Thymus (tissue), 11 donors: ENCODE data around the gene TCEA3. TPM values are rescaled to one million over a fixed set of nuclear protein-coding genes. Genes with fewer than 3 reads are reported as not detected.

Experiments used
- DNase-seq, 9 donors: peaks; one replicate each; pipeline ENCODE4 v3.0.0-alpha.2; 2013; ENCODE audit warnings: low spot score in 9 of 9, low read depth in 6 of 9, missing footprints in 1 of 9
- H3K27ac ChIP-seq, 2 donors: one replicate each; pipeline ENCODE4 v1.5.1; 2013; ENCODE audit warnings: control low read depth in 1 of 2, low read depth in 1 of 2, low read length in 1 of 2, mild to moderate bottlenecking in 1 of 2, moderate library complexity in 1 of 2
- H3K27me3 ChIP-seq, 2 donors: one replicate each; pipeline ENCODE4 v1.5.1; 2013; ENCODE audit warnings: low read length in 1 of 2; ENCODE audit not compliant: control insufficient read depth in 2 of 2, insufficient read depth in 1 of 2
- H3K36me3 ChIP-seq, 2 donors: one replicate each; pipeline ENCODE4 v1.5.1; 2013; ENCODE audit warnings: low read length in 1 of 2, mild to moderate bottlenecking in 1 of 2, moderate library complexity in 1 of 2; ENCODE audit not compliant: control insufficient read depth in 2 of 2, insufficient read depth in 2 of 2
- H3K4me1 ChIP-seq, 2 donors: one replicate each; pipeline ENCODE4 v1.5.1; 2013; ENCODE audit warnings: low read length in 2 of 2; ENCODE audit not compliant: control insufficient read depth in 2 of 2, insufficient read depth in 2 of 2
- H3K4me3 ChIP-seq, 2 donors: one replicate each; pipeline ENCODE4 v1.5.1; 2013; ENCODE audit warnings: low read length in 2 of 2, control low read depth in 1 of 2, mild to moderate bottlenecking in 1 of 2
- H3K9me3 ChIP-seq, 2 donors: one replicate each; pipeline ENCODE4 v1.5.1; 2013; ENCODE audit warnings: low read length in 1 of 2, mild to moderate bottlenecking in 1 of 2; ENCODE audit not compliant: control insufficient read depth in 2 of 2, insufficient read depth in 1 of 2
- WGBS: extraction: QIAGEN DNeasy Blood & Tissue Kit; methylation state at CpG from one replicate; pipeline ENCODE4 v1.1.7; 2013; 5-methylcytosine and 5-hydroxymethylcytosine counted together
- polyA plus RNA-seq: library from polyadenylated mRNA; stranded (reverse); fragments of 200-250 nt; gene quantifications from one replicate; pipeline ENCODE4 v1.2.3, GENCODE V29; 2013
- total RNA-seq: library from RNA; stranded (reverse); fragments of 120-200 nt; gene quantifications from one replicate; pipeline ENCODE4 v1.2.4, GENCODE V29; 2013
- donor health status: healthy.

TCEA3 gene
- total and polyA plus RNA-seq, 2 donors: 3.0 to 5.5 TPM

- no peak overlapping the region for H3K4me3 ChIP-seq
- 93% methylated on average over 4 of the region's 4 CpGs for WGBS
- peaks cover 0 to 7% of the 10 kb centered on the region in 2 donors for H3K27me3 ChIP-seq
- no peaks in the 10 kb centered on the region for H3K9me3 ChIP-seq
- no peaks in the 10 kb centered on the region for H3K36me3 ChIP-seq
- H3K4me1 ChIP-seq: peaks cover 7 to 9% of the 10 kb centered on the region in 2 donors
- no peak overlapping the region for H3K27ac ChIP-seq
- no peak for DNase-seq
These were observed 25.4 kb upstream of the TCEA3 start for GRCh38 chr1:23449958-23450357.

- no peak overlapping the region for H3K27ac ChIP-seq
These were observed 24.8 kb upstream of the TCEA3 start for GRCh38 chr1:23449306-23449705.

DNA sequence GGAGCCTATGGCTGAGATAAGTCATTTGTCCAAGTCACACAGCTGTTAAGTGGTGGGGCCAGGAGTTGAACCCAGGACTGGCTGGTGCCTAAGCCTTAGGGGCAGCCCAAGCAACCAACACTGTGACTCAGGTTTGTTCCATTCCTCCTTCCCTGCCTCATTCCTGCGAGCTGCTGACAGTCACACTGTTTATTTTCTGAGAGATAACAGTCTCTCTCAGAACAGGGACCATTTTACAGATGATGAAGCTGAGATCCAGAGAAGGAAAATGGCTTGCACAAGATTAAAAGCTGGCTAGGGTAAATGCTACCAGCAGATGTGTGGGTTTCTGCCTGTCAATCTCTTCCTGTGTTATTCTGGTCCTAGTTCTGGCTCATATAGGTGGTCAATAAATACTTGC lies 24.3 kb upstream of the TCEA3 start:
- Histone ChIP-seq H3K27ac (no peak overlapping the region), H3K27me3 (peaks cover 0 to 7% of the 10 kb centered on the region in 2 donors), H3K9me3 (no peaks in the 10 kb centered on the region), H3K4me3 (no peak overlapping the region), H3K36me3 (no peaks in the 10 kb centered on the region), H3K4me1 (peaks cover 7 to 9% of the 10 kb centered on the region in 2 donors)
- WGBS: 100% methylated on average over 1 of the region's 1 CpG
- DNase-seq: no peak

More at GRCh38 chr1:23449306-23449705, 24.8 kb upstream of the TCEA3 start:
- 94% methylated on average over 6 of the region's 6 CpGs for WGBS
- Histone ChIP-seq H3K36me3 (no peaks in the 10 kb centered on the region), H3K4me1 (peaks cover 7 to 9% of the 10 kb centered on the region in 2 donors), H3K9me3 (no peaks in the 10 kb centered on the region), H3K27me3 (peaks cover 0 to 7% of the 10 kb centered on the region in 2 donors), H3K4me3 (no peak overlapping the region)
- no peak for DNase-seq

GRCh38 chr1:23446661-23447310 lies 22.2 kb upstream of the TCEA3 start:
- no peaks in the 10 kb centered on the region for H3K9me3 ChIP-seq
- WGBS: 97% methylated on average over 8 of the region's 8 CpGs
- H3K4me3 ChIP-seq: no peak overlapping the region
- peaks cover 0 to 6% of the 10 kb centered on the region in 2 donors for H3K27me3 ChIP-seq
- H3K36me3 ChIP-seq: no peaks in the 10 kb centered on the region
- H3K27ac ChIP-seq: no peak overlapping the region
- DNase-seq: no peak
- peaks cover 2 to 4% of the 10 kb centered on the region in 2 donors for H3K4me1 ChIP-seq

DNA sequence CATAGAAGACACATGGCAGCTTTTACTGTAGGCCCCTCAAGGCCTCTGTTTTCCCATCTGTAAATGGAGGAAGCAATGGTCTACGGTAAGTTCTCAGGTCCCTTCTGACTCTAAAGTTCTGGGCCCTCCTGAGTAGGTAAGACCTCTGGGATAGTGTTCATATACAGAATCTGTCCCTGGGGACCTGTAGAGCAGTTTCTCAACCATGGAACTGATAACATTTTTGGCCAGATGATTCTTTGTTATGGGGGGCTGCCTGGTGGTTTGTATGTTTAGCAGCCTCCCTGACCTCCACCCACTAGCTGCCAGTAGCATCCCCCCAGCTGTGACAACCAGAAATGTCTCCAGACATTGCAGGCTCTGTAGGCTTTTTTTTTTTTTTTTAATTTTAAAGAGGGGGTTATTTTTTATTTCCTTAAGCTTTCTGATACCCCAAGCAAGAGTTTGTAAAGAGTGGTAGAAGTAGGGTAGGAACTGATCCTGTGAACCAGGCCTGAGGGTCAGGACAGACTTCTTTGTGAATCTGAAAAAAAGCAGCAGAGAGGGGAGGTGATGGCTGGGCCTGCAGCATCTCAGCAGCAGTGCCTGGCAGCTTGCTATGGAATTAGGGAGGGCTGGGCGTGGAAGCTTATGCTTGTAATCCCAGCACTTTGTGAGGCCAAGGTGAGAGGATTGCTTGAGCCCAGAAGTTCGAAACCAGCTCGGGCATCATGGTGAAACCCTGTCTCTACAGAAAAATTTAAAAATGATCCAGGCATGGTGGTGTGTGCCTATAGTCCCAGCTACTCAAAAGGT lies 20.2 kb upstream of the TCEA3 start:
- H3K27ac ChIP-seq: no peak overlapping the region
- no peaks in the 10 kb centered on the region for H3K36me3 ChIP-seq
- 95% methylated on average over 4 of the region's 4 CpGs for WGBS
- no peak overlapping the region for H3K4me3 ChIP-seq
- H3K27me3 ChIP-seq: peaks cover 0 to 6% of the 10 kb centered on the region in 2 donors
- DNase-seq: no peak
- H3K4me1 ChIP-seq: no peaks in the 10 kb centered on the region
- H3K9me3 ChIP-seq: no peaks in the 10 kb centered on the region

GRCh38 chr1:23444104-23444533 lies 19.6 kb upstream of the TCEA3 start:
- Histone ChIP-seq H3K4me1 (no peaks in the 10 kb centered on the region), H3K9me3 (no peaks in the 10 kb centered on the region), H3K27me3 (peaks cover 0 to 5% of the 10 kb centered on the region in 2 donors), H3K27ac (no peak overlapping the region), H3K36me3 (no peaks in the 10 kb centered on the region), H3K4me3 (no peak overlapping the region)
- 93% methylated on average over 4 of the region's 4 CpGs for WGBS
- no peak for DNase-seq

DNA sequence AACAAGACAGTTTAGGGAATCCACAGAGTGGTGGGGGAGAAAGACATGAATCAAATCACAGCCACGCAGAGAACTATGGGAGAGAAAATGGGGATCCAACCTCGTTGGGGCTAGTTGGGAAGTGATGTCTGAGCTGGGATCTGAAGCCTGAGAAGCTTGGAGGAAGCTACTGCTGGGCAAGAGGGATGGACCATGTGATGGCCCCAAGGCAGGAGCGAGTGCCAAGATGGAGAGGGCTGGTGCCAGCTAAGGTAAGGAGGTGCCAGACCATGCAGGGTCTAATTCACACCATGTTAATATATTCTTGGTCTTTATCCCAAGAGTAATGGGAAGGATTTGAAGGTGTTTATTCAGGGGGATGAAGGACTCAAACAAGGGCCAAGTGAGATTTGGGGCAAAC lies 18.2 kb upstream of the TCEA3 start:
- no peaks in the 10 kb centered on the region for H3K4me1 ChIP-seq
- WGBS: 92% methylated on average over 3 of the region's 3 CpGs
- no peaks in the 10 kb centered on the region for H3K36me3 ChIP-seq
- no peak overlapping the region for H3K4me3 ChIP-seq
- H3K27me3 ChIP-seq: peaks cover 0 to 7% of the 10 kb centered on the region in 2 donors
- no peak overlapping the region for H3K27ac ChIP-seq
- H3K9me3 ChIP-seq: no peaks in the 10 kb centered on the region
- DNase-seq: no peak

- Histone ChIP-seq H3K4me1 (no peaks in the 10 kb centered on the region), H3K9me3 (no peaks in the 10 kb centered on the region), H3K36me3 (no peaks in the 10 kb centered on the region), H3K27ac (no peak overlapping the region), H3K4me3 (no peak overlapping the region), H3K27me3 (peaks cover 0 to 18% of the 10 kb centered on the region in 2 donors)
- no peak for DNase-seq
- 95% methylated on average over 8 of the region's 8 CpGs for WGBS
These were observed 17.0 kb upstream of the TCEA3 start for GRCh38 chr1:23441446-23442148.

GRCh38 chr1:23438545-23438944 lies 14.0 kb upstream of the TCEA3 start:
- WGBS: 94% methylated on average over 8 of the region's 8 CpGs
- Histone ChIP-seq H3K27ac (no peak overlapping the region), H3K36me3 (no peaks in the 10 kb centered on the region), H3K9me3 (no peaks in the 10 kb centered on the region), H3K4me1 (no peaks in the 10 kb centered on the region), H3K27me3 (peaks cover 0 to 35% of the 10 kb centered on the region in 2 donors), H3K4me3 (no peak overlapping the region)
- no peak for DNase-seq
